Panc1 (cell line): ENCODE measurements around the gene HSD17B1.

Experiments
- POLR2AphosphoS5 ChIP-seq: IDR thresholded peaks from 2 replicates; pipeline ENCODE4 v1.6.1; 2012; ENCODE audit warnings: mild to moderate bottlenecking, low read depth, low read length, moderate library complexity
- SIN3A ChIP-seq: IDR thresholded peaks from 2 replicates; pipeline ENCODE4 v1.6.1; 2012; ENCODE audit warnings: low read depth, mild to moderate bottlenecking, low read length, moderate library complexity, borderline replicate concordance; ENCODE audit not compliant: insufficient read depth
- TCF7L2 ChIP-seq: IDR thresholded peaks from 2 replicates; pipeline ENCODE4 v1.6.1; 2011; ENCODE audit warnings: mild to moderate bottlenecking, low read depth, low read length, inconsistent platforms
- TF ChIP-seq, protein P1 (sequence below): fragments of 450-650 bp; IDR thresholded peaks from 2 replicates; pipeline ENCODE4 v1.5.1; 2017; ENCODE audit warnings: mild to moderate bottlenecking

DNA sequence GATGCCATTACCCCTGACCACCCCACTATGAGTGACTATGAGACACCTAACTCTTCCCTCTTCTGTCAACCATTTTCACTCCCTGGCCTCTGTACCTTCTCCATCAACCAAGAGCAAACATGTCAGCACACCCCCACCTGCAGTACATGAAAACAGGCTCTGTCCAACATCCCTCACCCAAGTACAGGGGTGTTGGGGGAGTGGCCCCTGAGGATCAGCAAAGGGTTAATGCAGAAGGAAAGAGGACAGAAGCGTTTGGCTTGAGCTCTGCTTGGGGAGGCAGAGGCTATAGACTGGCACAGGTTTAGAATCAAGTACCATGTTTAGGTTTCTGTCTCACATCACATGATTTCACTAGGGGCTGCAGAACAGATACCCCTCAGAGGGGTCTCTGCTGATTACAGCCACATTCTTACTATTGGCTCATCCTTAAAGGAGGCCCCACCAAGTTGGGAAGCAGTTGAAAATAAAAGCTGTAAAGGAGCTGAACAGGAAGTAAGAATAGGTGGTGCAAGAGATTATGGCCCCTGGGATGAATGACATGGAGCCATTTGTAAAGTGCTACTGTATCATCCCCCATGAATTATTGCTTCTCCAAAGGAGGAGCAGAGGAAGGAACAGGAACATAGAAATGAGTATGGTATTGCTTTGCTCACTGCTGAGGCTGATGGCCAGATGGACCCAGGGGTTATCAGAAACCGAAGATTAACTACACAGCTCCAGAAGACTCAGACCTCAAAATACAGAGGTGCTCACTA, 27.2 kb downstream of the HSD17B1 start:
- TF ChIP-seq, protein P1, sequence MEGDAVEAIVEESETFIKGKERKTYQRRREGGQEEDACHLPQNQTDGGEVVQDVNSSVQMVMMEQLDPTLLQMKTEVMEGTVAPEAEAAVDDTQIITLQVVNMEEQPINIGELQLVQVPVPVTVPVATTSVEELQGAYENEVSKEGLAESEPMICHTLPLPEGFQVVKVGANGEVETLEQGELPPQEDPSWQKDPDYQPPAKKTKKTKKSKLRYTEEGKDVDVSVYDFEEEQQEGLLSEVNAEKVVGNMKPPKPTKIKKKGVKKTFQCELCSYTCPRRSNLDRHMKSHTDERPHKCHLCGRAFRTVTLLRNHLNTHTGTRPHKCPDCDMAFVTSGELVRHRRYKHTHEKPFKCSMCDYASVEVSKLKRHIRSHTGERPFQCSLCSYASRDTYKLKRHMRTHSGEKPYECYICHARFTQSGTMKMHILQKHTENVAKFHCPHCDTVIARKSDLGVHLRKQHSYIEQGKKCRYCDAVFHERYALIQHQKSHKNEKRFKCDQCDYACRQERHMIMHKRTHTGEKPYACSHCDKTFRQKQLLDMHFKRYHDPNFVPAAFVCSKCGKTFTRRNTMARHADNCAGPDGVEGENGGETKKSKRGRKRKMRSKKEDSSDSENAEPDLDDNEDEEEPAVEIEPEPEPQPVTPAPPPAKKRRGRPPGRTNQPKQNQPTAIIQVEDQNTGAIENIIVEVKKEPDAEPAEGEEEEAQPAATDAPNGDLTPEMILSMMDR, result no peak
- TF ChIP-seq POLR2AphosphoS5, result no peak
- TF ChIP-seq SIN3A, result no peak
- TF ChIP-seq TCF7L2, result no peak
